Umbilical cord (tissue), 2 donors: ENCODE measurements around the gene PHLPP1. TPM values are rescaled to one million over a fixed set of nuclear protein-coding genes. Genes with fewer than 3 reads are reported as not detected.
"Not testable (repeated sequence)": the region's sequence is repeated elsewhere in the genome, so short reads cannot be mapped to it uniquely, and the experiment has no call there.

Experiments
- DNase-seq: peaks from one replicate; pipeline ENCODE4 v3.0.0-alpha.2; 2015; ENCODE audit warnings: low spot score
- total RNA-seq: library from RNA; depleted of rRNA; stranded (reverse); fragments of >200 nt; gene quantifications from one replicate; pipeline ENCODE4 v1.2.3, GENCODE V29; 2014; ENCODE audit warnings: low replicate concordance; ENCODE audit not compliant: insufficient read depth

The PHLPP1 gene
- total RNA-seq, 1 donor from 2014 or later, result 14.4 TPM

DNA sequence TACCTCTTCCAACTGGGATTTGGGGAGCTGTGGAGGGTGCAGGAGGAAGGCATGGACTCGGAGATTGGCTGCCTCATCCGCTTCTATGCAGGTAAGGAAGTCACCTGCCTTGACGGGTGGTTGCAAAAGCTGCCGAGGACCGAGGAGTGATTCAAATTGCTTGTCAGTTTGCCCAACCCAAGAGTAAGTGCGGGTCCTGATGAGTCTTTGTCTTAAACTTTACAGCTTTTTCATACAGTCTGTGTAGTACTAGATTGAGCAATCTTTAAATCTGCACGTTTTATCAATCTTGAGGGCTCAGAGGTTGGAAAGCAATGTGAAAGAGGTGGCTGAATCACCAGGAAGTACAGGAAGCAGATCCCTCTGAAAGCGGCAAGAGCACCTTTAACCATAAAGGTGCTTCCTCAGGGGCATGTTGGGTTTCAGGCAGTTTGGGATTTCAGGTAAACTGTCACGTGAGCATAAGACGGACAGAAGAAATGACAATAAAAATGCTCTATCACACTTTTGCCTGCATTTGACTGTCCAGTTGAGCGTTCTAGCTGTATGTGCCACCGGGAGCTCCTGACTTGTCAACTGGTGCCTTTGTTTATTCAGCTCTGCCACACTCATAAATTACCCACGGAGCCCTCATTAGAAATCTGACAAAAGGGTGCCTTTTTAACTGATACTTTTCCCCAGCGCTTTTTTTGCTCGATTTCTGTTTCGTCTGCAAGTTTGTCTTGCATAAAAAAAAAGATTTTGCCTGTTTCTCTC is 2.0 kb downstream of the PHLPP1 start:
- DNase-seq, result peak; percentile 62

DNA sequence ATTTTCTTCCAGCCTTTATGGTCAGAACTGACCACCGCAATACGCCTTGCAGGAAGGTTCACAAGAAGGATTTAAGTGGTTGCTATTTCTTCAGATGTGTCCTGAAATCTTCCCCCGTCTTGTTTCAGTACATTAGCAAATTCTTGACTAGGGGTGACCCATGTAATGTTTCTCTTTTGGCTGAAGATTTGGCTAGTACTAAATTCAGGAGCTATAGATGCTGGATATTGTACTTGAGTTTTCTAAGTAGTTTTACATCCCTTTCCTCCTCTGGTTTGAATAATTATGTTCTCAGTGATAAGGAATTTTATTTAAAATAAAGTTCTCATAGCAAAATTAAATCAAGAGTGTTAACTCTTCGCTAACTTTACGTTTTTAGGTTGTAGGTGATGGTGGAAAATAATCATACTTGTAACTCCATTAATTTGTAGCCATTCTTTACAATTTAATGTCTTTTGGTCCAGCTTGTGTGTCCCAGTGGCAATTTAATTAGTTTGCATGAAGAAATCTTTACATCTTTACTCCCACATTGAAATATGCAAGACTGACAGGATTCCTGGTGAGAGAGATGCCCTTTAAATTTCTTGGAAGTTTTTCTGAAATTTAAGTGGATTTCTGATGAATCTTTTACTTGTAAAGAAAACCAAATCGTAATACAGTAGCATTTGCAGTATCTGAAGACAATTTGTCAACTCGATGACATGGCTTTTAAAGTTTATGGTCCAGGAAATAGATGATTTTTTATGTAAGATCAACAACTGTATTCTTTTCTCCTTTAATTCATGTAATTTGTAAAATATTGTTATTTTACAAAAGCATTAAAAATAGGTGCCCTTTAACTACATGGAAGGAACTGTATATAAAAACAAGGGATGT is 2.8 kb downstream of the PHLPP1 start:
- DNase-seq, result peak; percentile 12

DNA sequence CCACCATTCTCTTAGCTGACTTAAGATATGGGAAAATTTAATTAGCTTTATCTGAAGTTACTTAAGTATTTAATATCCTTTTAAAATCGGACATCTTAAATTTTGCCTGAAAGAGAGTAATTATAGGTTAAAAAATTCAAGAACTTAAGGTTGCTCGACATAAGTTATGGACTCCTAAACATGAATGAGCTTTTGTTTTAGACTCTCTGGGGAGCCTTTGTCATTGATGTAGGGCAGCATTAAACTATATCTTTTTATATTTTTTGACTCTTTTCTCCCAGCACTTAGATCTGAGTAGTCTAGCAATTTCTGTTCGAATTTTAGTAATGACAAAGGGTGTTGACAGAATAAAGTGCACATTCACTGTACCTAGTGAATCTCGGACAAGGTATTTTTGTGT is 4.7 kb downstream of the PHLPP1 start:
- no peak for DNase-seq

DNA sequence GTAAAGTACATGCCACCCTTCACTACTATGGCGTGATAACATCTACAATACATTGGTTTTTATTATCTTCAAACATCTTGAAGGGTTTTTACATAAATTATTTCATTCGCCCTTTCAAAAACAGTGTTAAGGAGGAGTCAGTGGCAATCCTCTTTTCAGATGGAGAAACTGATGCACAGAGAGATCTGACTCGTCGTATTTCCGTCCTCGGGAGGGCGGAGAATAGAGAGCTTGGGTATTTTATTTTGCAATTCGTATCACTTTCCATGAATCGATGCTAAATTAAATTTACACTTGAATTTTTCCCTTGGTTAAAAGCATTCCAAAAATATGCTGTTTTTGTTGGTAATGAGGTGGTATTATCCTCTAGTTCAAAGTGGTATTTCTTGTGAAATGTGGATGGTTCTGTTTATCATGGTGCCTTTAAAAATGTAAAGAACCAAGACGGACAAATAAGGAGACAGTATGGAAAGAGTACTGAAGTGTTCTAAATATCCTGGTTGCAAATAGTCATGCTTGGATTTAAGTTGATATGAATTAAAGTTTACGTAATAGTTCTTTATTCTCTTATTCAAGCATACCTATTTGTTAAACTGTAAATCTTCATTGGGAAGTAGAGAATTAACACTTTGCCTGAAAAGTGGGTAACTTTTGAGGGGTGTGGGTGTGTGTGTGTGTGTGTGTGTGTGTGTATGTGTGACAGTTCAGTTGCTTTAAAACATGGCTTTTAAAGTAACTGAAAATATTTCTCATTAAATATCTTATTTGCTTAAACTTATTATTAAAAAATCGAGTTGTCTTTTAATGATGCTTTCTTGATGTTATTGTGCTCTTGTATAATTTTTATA is 5.6 kb downstream of the PHLPP1 start:
- no peak for DNase-seq

DNA sequence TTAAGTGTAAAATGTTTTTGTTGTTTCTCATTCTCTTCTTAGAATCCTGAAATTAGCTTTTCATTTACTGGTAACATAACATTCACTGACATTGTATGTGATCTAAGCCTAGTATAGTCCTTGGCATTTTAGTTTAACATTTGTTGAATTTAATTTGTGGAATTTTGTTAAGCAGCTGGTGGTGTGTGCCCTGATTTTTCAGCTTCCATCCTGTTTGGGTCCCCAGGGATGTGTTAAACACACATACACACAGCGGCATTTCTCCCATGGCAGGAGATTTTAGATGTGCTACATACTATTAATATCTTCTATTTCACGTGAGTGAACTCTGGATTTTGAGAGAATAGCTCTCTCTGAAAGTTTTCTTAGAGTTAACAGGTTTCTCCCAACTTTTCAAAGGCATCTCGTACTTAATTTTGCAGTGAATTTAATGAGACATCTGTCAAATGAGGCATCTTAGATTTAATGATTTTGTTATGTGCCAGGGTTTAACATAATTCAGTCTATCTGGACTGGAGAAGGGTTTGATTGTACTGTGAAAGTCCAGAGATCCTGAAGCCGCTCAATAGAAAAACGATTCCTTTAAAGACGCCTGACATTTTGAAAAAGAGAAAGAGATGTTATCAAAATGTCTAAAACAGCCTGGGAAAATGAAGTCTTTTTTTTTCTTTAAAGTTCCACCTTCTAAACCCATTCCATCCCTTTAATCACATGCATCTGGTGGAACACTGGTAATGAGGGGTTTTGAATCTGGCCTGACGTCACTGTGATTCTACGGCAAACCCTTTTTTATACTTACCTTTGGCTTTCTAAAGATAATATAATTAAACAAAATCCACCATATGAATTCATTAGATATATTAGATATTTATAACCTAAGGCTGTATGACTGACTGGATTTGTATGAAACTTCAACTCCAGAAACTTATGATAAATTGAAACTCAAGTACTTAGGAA is 6.8 kb downstream of the PHLPP1 start:
- no peak for DNase-seq

DNA sequence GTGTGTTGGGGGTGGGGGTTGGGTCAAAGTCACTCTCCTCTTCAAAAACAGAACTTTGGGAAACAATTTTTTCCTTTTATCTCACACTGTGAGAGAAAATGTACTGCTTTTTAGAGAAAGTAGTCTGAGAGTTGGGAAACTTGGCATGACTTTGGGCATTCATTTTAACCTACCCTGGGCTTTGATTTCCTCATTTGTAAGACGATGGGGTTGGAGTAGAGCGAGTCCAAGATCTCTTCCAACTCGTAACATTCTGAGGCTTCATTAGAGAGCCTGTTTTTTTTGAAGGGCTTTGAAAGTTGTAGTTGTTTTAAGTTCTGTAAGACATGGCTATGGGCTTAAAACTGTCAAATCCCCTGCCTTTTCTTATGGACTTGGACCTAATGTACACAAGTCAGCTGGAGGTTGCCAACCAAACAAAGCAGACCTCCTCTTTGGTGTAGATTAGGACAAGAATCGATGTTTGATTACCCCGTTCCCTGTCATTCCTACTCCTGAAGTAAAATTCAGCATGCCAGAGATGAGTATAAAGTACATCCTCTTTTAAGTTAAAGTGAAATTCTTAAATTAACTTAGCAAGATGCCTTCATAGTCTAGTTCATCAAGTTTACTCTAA is 8.4 kb downstream of the PHLPP1 start:
- DNase-seq, result peak; percentile 4

DNA sequence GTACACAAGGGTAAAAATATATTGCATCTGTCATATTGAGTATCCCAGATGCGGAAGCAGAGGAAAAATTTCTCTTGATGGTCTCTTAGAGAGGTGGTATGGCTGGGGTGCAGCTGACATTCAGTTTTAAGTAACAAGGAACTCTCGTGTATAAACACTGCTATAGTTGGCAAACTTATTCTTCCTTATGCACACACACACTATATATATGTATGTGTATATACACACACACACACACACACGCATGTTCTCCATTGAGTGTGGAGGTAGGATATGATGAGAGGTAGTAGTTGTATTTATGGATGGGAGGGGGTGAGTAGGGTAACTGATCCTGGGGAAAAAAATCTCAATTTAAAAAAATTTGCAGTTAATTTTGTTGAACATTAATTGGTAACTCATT is 10.6 kb downstream of the PHLPP1 start:
- DNase-seq, result no peak

DNA sequence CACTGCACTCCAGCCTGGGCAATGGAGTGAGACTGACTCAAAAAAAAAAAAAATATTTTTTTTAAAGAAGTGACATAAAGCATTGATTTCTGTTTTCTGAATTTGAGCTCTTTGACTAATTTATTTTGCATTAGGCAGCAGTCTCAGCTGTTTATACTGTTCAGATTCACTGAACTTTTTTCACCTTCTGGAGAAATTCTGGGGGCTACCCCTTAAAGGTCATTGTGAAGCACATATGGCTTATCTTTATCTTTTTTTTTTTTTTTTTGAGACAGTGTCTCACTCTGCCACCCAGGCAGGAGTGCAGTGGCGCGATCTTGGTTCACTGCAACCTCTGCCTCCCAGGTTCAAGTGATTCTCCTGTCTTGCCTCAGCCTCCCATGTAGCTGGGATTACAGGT is 12.9 kb downstream of the PHLPP1 start:
- DNase-seq, result no peak

DNA sequence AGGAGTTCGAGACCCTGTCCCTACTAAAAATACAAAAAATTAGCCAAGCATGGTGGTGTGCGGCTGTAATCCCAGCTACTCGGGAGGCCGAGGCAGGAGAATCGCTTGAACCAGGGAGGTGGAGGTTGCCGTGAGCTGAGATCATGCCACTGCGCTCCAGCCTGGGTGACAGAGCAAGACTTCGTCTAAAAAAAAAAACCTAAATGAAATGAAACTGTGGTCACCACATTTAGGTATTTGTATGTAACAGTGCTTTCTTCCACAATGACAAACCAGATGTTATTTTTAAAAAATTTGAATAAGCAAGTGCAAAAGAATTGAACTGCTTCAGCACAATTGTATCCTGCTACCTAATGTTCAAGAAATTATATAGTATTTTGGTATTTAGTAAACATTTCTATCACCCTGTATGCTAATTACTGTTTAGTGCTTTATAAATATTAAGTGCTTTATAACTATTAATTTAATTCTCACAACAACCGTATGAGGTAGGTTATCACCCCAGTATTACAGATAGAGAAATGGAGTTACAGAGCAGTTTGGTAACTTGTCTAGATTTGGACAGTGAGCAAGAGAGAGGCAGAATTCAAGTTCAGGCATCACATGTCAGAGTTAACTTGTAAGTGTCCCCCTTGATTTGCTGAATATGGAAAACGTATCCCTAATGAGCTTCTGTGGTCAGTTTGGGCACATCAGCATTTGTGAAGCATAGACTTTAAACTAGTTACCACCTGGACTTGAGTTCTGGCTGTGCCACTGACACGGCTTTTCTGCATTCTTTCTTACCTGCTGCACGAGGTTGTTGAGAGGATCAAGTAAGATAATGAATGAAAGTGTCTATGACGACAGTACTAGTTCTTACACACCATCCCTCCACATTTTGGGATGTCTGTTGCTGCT is 14.4 kb downstream of the PHLPP1 start:
- no peak for DNase-seq

DNA sequence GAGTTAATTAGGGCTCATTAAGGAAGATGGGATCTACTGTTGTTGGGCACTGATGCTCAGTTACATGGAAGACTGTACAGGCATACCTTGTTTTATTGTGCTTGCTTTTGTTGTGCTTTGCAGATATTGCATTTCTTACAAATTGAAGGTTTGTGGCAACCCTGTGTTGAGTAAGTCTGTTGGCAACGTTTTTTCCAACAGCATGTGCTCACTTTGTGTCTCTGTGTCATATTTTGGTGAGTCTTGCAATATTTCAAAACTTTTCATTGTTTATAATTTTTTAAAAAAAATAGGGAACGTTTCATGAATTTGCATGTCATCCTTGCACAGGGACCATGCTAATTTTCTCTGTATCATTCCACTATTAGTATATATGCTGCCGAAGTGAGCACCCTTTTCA is 15.6 kb downstream of the PHLPP1 start:
- DNase-seq, result no peak

DNA sequence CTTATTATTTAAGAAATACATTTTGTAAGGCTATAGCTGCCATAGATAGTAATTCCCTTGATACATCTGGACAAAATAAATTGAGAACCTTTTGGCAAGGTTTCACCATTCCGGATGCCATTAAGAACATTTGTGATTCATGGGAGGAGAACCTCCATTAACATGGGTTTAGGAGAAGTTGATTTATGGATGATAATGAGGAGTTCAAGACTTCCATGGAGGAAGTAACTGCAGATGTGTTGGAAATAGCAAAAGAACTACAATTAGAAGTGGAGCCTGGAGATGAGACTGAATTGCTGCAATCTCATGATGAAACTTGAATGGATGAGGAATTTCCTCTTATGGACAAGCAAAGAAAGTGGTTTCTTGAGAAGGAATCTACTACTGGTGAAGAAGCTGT is 17.3 kb downstream of the PHLPP1 start:
- no peak for DNase-seq

DNA sequence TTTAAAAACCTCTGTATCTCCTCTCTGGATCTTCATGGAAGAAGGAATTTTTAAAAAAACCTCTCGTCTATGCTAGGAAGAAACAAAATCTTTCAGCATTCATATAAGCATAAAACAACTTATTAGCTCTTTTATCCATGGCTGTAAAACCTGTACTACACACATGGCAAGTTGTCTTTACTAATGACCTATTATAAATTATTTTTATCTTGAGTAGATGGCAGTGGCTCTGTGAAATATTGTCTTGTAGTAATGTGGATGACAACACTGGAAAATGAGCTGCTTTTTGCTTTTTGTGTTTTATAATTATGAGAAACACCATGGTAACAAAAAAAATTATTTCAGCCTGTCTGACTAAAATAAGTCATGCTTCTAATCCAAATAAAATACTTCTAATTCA is 18.9 kb downstream of the PHLPP1 start:
- no peak for DNase-seq

DNA sequence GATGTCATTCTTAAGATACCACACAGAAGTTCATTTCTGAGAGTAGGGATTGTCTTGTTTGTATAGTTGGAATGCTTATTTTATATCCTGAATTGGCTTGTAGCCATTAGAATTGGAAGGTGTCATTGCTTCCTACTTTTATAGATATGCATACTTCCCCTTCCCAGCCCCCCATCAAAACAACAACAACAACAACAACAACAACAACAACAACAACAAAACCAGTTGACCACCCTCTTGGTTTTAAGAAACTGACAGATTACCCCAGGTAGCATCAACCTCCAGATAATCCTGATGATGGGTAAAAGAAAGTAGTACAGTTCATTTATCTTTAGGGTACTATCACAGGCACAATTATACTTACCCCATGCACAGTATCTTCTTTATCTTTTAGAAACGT is 20.0 kb downstream of the PHLPP1 start:
- DNase-seq, result no peak

DNA sequence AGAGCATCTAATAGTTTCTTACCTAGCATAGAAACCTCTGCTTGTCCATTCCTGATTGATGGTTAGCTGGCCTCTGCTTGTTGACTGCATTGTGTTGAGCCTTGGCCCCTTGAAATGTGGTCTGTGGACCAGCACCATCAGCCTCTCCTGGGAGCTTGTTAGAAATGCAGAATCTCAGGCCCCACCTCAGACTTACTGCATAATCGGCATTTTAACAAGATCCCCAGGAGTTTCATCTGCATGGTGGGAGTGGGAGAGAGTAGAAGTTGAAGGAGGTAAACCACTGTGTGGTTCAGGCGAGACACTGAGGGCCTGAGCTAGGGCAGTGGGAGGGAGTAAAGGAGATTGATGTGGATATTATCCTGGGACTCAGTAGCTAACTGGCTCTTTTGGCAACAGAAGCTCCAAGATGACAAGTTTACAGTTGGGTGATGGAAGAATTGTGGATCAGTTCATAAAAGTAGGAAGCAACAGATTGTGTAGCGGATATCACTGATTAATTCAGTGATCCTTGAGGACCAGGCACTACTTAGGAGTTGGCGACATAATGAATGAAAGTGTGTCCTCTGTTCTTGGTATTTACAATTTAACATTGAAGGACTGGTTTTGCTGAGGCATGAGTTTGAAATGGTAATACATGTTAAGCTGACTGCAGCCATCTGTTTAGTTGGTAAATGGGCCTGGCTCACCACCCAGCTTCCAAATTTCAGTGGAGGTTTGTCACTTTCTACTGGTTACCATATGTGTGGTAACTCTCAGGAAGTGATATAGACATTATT is 20.9 kb downstream of the PHLPP1 start:
- no peak for DNase-seq

DNA sequence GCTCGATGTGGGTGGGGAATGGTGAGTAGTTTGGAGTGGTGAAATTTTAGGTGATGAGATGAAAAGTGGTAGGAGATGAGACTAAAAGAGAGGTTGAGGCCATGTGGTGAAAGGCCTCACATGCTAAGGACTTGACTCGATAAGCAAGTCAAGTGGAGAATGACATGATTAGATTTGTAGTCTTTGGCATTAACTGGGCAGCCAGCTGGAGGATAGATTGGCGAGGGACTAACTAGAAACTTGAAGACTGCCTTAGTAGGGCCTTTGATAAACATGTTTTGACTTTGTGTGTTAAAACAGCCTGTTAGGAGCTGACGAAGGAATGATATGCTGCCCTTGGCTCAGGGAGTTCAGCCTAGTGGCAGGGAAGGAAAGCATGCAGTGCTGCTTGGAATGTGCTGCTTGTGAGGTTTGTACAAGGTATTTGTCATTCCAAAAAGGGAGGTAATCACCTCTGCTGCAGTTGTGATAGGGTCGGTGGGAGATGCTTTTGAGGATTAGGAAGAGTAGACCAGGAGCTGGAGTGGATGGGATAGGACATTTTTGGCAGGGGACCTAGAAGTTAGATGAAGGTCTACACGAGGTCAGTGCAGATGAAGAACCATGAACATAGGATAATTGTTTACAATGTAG is 22.0 kb downstream of the PHLPP1 start:
- DNase-seq, result no peak

DNA sequence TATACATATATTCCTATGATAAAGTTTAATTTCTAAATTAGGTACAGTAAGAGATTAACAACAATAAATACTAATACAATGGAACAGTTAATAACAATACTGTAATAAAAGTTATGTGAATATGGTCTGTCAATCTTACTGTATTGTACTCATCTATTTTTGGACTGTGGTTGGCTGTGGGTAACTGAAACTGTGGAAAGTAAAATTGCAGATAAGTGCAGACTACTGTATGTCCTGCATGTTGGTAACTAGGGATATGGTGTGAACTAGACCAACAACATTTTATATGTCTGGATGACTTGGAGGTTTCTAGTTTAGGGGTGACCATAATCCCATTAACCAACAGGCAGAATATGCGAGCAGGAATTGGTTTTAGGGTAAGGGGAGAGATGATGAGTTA is 23.3 kb downstream of the PHLPP1 start:
- DNase-seq, result no peak

DNA sequence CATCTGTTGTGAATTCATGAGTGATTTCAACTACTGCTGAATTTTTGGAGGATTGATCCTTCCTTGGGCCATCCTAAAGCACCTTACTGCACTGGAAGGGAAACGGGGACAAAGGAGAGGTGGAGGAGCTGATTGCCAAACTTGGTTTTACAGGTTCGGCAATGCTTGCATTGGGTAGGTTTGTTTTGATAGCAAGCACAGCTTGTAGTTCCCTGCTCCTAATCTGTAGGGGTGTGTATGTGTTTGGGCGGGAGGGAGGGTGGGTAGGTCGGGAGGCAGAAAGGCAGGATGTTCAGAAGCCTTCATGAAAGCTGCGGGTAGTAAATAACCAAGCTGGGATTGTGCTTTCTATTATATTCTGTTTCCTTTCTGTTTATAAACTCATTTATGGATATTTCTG is 24.6 kb downstream of the PHLPP1 start:
- DNase-seq, result no peak

DNA sequence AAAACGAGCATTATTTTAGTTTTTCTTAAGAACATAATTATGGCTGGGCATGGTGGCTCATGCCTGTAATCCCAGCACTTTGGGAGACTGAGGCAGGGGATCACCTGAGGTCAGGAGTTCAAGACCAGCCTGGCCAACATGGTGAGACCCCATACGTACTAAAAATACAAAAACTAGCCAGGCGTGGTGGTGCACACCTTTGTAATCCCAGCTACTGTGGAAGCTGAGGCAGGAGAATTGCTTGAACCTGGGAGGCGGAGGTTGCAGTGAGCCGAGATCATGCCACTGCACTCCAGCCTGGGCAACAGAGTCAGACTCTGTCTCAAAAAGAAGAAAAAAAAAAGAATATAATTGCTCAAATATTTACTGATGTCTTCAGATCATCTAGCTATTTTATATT is 25.3 kb downstream of the PHLPP1 start:
- not testable (repeated sequence) for DNase-seq
